Activated CD8-positive, alpha-beta T cell treated with anti-CD3 and anti-CD28 coated beads for 36 hours (primary cell): Measurements from ENCODE around the gene WDR77. TPM values are rescaled to one million over a fixed set of nuclear protein-coding genes. Genes with fewer than 3 reads are reported as not detected.

Experiments used
- ATAC-seq: fragments of 200-7000 bp; cut with Tn5 transposase; one replicate; pipeline ENCODE4 v1.10.0; 2021; ENCODE audit warnings: mild to moderate bottlenecking, moderate library complexity
- CTCF ChIA-PET: fragments of 350-600 bp; sonication (Branson Sonifier 250); formaldehyde crosslinking; loops from one replicate; lab custom pipeline; 2021; ENCODE audit warnings: antibody characterized with exemption; lab: Charles Lee
- POLR2A ChIA-PET: fragments of 350-600 bp; sonication (Branson Sonifier 250); formaldehyde crosslinking; loops from one replicate; lab custom pipeline; 2021; ENCODE audit warnings: antibody characterized with exemption; lab: Charles Lee
- DNase-seq: peaks from one replicate; pipeline ENCODE4 v3.0.0-alpha.2; 2020
- H3K27ac Mint-ChIP-seq: one replicate; pipeline ENCODE4 v1.8.0; 2021; ENCODE audit warnings: mild to moderate bottlenecking, mixed read lengths
- H3K27me3 Mint-ChIP-seq: one replicate; pipeline ENCODE4 v1.8.0; 2021; ENCODE audit warnings: mixed read lengths
- H3K36me3 Mint-ChIP-seq: one replicate; pipeline ENCODE4 v1.8.0; 2021; ENCODE audit warnings: low read depth, mixed read lengths
- H3K4me1 Mint-ChIP-seq: one replicate; pipeline ENCODE4 v1.8.0; 2021; ENCODE audit warnings: low read depth, mixed read lengths
- H3K4me3 Mint-ChIP-seq: one replicate; pipeline ENCODE4 v1.8.0; 2021; ENCODE audit warnings: mild to moderate bottlenecking, moderate library complexity, mixed read lengths
- H3K9me3 Mint-ChIP-seq: one replicate; pipeline ENCODE4 v1.8.0; 2021; ENCODE audit warnings: mixed read lengths
- intact Hi-C: fragments of 100-400 bp; cut with micrococcal nuclease; formaldehyde crosslinking; loops from one replicate; pipeline ENCODE4 v1.10.0; 2022
- total RNA-seq, 2 experiments: library from RNA; stranded (reverse); gene quantifications; one replicate each; pipeline ENCODE4 v1.2.3, GENCODE V29; 2021
- TF ChIP-seq, protein P1 (sequence below): fragments of 200-600 bp; IDR thresholded peaks from one replicate; pipeline ENCODE4 v1.8.0; 2022; ENCODE audit warnings: antibody characterized with exemption, mild to moderate bottlenecking

Gene WDR77
- total RNA-seq, 2 experiments from 2014 or later = 54.0 to 54.6 TPM

DNA sequence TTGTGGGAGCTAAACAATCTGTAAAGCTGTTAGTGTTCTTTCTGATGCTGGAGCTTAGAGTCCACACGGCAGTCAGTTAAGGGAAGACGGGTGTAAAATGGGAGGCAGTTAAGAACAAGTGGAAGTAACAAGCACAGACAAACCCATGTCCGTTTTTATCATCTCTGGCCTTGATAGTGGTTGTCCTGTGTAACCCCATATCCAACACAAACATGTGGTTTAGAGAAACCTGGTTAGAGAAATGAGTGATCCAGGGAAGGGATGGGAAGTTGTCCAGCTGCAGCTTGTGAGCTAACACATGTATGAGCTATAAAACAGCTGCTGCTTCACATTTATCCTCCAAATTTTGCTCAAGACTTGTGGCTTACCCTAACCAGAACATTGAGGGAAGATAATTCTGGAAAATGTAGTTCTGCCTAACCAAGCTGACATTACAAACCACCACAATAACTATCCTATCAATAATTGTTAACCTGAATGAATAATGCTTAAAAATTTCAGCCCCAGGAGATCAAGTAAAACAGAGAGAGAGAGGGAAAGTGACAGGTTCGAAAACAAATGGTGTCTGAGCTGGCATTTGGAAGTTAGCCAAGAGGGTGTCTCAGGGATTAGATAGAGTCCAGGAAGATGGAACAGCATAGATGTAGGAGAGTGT lies 14.1 kb upstream of the WDR77 start:
- TF ChIP-seq, protein P1, sequence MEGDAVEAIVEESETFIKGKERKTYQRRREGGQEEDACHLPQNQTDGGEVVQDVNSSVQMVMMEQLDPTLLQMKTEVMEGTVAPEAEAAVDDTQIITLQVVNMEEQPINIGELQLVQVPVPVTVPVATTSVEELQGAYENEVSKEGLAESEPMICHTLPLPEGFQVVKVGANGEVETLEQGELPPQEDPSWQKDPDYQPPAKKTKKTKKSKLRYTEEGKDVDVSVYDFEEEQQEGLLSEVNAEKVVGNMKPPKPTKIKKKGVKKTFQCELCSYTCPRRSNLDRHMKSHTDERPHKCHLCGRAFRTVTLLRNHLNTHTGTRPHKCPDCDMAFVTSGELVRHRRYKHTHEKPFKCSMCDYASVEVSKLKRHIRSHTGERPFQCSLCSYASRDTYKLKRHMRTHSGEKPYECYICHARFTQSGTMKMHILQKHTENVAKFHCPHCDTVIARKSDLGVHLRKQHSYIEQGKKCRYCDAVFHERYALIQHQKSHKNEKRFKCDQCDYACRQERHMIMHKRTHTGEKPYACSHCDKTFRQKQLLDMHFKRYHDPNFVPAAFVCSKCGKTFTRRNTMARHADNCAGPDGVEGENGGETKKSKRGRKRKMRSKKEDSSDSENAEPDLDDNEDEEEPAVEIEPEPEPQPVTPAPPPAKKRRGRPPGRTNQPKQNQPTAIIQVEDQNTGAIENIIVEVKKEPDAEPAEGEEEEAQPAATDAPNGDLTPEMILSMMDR = no peak
- peaks cover 15% of the 10 kb centered on the region for H3K4me1 Mint-ChIP-seq
- H3K4me3 Mint-ChIP-seq = no peak overlapping the region
- no peak for ATAC-seq
- no peak for DNase-seq
- H3K9me3 Mint-ChIP-seq = no peaks in the 10 kb centered on the region
- no peaks in the 10 kb centered on the region for H3K27me3 Mint-ChIP-seq
- peaks cover 46% of the 10 kb centered on the region for H3K36me3 Mint-ChIP-seq
- peak overlapping the region; percentile 22 for H3K27ac Mint-ChIP-seq
- ChIA-PET POLR2A (interaction anchor here (1.2 to 1.6 kb wide), 4 partner anchors 10 to 25 kb away, joined by 3 to 5 read pairs (median 4); partner anchors contain the start of genes ATP5PB and WDR77), CTCF (interaction anchor here (0.9 to 2.4 kb wide), 5 partner anchors 10 to 288 kb away, joined by 3 to 12 read pairs (median 3); no protein-coding TSS in a partner anchor)
- intact Hi-C loops = no loop called here

DNA sequence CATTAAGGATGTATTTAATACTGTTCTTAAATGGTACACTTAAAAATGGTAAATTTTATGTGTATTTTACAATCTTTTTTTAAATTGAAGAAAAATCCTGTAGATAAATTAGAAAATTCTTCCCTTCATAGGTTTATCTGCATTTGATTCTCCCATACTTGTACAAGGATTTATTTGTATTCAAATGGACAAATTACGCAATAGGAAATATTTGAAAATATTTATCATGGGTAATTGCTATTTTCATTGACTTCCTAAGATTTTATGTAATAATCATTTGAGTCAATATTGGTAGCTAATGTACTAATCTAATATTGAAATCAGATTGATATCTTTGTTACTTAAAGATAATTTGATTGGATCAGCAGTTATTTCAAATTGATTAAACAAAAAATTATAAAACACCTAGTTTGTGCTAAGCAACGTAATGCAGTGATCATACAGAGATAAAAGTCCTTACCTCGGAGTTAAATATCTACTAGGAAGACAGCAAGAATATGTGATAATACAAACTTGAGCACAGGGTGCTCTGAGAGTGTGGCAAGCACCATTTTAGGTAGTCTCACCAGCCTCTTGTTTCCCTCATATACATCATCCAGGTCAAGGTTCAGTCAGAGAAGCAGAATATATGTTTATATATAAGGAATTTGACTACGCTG lies 13.4 kb upstream of the WDR77 start:
- TF ChIP-seq, protein P1 = no peak
- H3K9me3 Mint-ChIP-seq = no peaks in the 10 kb centered on the region
- DNase-seq = no peak
- ATAC-seq = no peak
- peaks cover 15% of the 10 kb centered on the region for H3K4me1 Mint-ChIP-seq
- no peaks in the 10 kb centered on the region for H3K27me3 Mint-ChIP-seq
- H3K36me3 Mint-ChIP-seq = peaks cover 46% of the 10 kb centered on the region
- no peak overlapping the region for H3K4me3 Mint-ChIP-seq
- CTCF ChIA-PET = interaction anchor here (0.9 to 2.4 kb wide), 6 partner anchors 9 to 289 kb away, joined by 3 to 12 read pairs (median 3); no protein-coding TSS in a partner anchor
- intact Hi-C loops = no loop called here
- H3K27ac Mint-ChIP-seq = no peak overlapping the region
- POLR2A ChIA-PET = interaction anchor here (1.2 to 1.6 kb wide), 3 partner anchors 9 to 13 kb away, joined by 3 to 5 read pairs (median 4); partner anchors contain the start of genes ATP5PB and WDR77

DNA sequence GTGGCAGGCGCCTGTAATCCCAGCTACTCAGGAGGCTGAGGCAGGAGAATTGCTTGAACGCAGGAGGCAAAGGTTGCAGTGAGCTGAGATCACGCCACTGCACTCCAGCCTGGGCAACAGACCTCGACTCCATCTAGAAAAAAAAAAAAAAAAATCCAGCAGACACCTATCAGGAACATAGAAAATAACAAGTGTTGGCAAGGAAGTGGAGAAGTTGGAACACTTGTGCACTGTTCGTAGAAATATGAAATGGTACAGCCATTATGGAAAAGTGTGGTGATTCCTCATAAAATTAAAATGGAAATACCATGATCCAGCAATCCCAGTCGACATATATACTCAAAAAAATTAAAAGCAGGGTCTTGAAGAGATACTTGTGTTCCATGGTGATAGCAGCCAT lies 12.7 kb upstream of the WDR77 start:
- Mint-ChIP-seq H3K27ac (no peak overlapping the region), H3K4me3 (no peak overlapping the region), H3K27me3 (no peaks in the 10 kb centered on the region), H3K36me3 (peaks cover 49% of the 10 kb centered on the region), H3K9me3 (no peaks in the 10 kb centered on the region), H3K4me1 (peaks cover 18% of the 10 kb centered on the region)
- ChIA-PET POLR2A (interaction anchor here (1.0 to 1.3 kb wide), 2 partner anchors 12 to 15 kb away, joined by 3 to 4 read pairs; partner anchors contain the start of genes ATP5PB and WDR77), CTCF (interaction anchor here (1.8 kb wide), 1 partner anchor 11 kb away, joined by 5 read pairs; no protein-coding TSS in a partner anchor)
- TF ChIP-seq, protein P1 = no peak
- intact Hi-C loops = no loop called here
- ATAC-seq = no peak
- no peak for DNase-seq

DNA sequence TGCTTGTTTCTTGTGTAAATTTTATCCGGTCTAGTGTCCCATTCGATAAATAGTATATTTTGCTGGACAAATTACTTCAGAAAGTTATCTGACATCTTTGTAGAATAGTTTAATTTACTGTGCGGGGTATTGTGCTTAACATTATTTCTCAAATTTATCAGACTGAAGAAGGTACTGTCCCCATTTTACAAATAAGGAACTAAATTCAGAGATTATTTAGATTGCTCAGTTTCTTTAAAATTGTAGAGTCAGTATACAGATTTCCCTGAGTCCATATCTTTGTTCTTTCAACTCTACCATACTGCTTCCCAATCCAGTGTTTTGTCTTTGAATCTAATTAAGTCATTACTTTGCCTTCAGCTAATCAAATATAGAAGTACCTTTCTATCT lies 6.6 kb upstream of the WDR77 start:
- TF ChIP-seq, protein P1 = no peak
- peak overlapping the region; percentile 81 for H3K27ac Mint-ChIP-seq
- H3K27me3 Mint-ChIP-seq = no peaks in the 10 kb centered on the region
- CTCF ChIA-PET = no interaction called here
- no peaks in the 10 kb centered on the region for H3K9me3 Mint-ChIP-seq
- ATAC-seq = no peak
- peak overlapping the region; percentile 34 for H3K4me3 Mint-ChIP-seq
- H3K4me1 Mint-ChIP-seq = peaks cover 61% of the 10 kb centered on the region
- peaks cover 68% of the 10 kb centered on the region for H3K36me3 Mint-ChIP-seq
- POLR2A ChIA-PET = no interaction called here
- intact Hi-C loops = no loop called here
- no peak for DNase-seq
